Testis (tissue), 3 donors: ENCODE measurements around the gene TNKS1BP1. TPM values are rescaled to one million over a fixed set of nuclear protein-coding genes. Genes with fewer than 3 reads are reported as not detected.

ENCODE experiments used
- DNase-seq: peaks from one replicate; pipeline ENCODE4 v3.0.0-alpha.2; 2019
- H3K27ac ChIP-seq, 2 donors: fragments of 200-600 bp; sonication (generic); one replicate each; pipeline ENCODE4 v1.5.1; 2019
- H3K27me3 ChIP-seq: fragments of 200-600 bp; sonication (generic); one replicate; pipeline ENCODE4 v1.5.1; 2019
- H3K36me3 ChIP-seq: fragments of 200-600 bp; sonication (generic); one replicate; pipeline ENCODE4 v1.5.1; 2017; ENCODE audit warnings: low read depth; ENCODE audit errors: missing control alignments
- H3K4me1 ChIP-seq: fragments of 200-600 bp; sonication (generic); one replicate; pipeline ENCODE4 v1.5.1; 2019
- H3K4me3 ChIP-seq, 2 donors: fragments of 200-600 bp; sonication (generic); one replicate each; pipeline ENCODE4 v1.5.1; 2017 to 2019
- H3K9me3 ChIP-seq: fragments of 200-600 bp; sonication (generic); one replicate; pipeline ENCODE4 v1.5.1; 2017
- CTCF ChIP-seq, 3 experiments: fragments of 450-650 bp in 2 of 3; fragments of 200-600 bp in 1 of 3; sonication (generic) in 1 of 3; IDR thresholded peaks; one replicate each; pipeline ENCODE4 v1.5.1; 2016 to 2019; ENCODE audit warnings: antibody characterized with exemption in 3 of 3, mild to moderate bottlenecking in 2 of 3, moderate library complexity in 1 of 3
- POLR2A ChIP-seq: fragments of 450-650 bp; IDR thresholded peaks from one replicate; pipeline ENCODE4 v1.6.1; 2017; ENCODE audit warnings: antibody characterized with exemption, mild to moderate bottlenecking, moderate library complexity
- WGBS, 2 donors: methylation state at CpG; one replicate each; pipeline ENCODE4 v1.1.5; 2018; 5-methylcytosine and 5-hydroxymethylcytosine counted together
- intact Hi-C: fragments of 100-400 bp; cut with DNase I; formaldehyde crosslinking; loops from one replicate; pipeline ENCODE4 v1.15.1; 2023; ENCODE audit warnings: low total_unique reads
- polyA plus RNA-seq: library from polyadenylated mRNA; stranded (reverse); fragments of 350-450 nt; fragmentation: Illumina TruSeq; extraction: RNeasy Lipid Tissue Mini Kit (QIAGEN cat#74804); gene quantifications from one replicate; pipeline ENCODE4 v1.2.3, GENCODE V29; 2014; ENCODE audit warnings: low read depth, low replicate concordance; ENCODE audit not compliant: insufficient read depth
- total RNA-seq, 2 donors: library from RNA; depleted of rRNA; stranded (reverse); fragments of >200 nt; gene quantifications; one replicate each; pipeline ENCODE4 v1.2.3, GENCODE V29; 2016

Gene TNKS1BP1
- total and polyA plus RNA-seq, 3 donors from 2014 or later = 62.3 to 99.4 (median 85.2) TPM

DNA sequence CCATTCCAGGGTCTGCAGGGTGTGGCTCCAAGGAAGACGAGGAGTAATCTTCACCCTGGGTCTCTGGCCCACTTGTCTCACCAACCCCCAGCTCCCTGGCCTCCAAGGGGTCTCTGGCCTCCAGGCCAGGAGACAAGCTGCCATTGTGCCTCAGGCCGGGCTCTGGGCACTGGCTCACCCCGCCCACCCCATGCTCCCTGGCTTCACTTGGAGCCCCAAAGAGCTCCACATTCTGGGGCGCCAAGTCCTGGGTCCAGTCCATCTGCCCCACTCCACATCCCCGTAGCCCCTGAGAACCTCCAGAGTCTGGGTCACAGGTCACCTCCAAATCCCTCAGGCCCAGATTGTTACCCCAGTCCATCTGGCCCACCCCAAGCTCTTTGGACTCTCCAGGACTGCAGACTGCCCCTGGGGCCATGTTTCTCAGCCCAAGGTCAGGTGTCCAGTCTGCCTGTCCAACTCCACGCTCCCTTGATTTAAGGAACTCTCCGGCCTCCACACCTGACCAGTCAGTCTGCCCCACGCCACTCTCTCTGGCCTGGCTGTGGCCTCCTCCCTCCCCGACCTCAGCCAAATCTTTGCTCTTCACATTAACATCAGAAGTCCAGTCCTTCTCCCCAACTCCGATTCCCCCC is 16.2 kb downstream of the TNKS1BP1 start:
- Histone ChIP-seq H3K36me3 (no peaks in the 10 kb centered on the region), H3K27ac (no peak overlapping the region), H3K4me3 (no peak overlapping the region), H3K27me3 (no peaks in the 10 kb centered on the region), H3K4me1 (peaks cover 73% of the 10 kb centered on the region), H3K9me3 (no peaks in the 10 kb centered on the region)
- DNase-seq = no peak
- TF ChIP-seq POLR2A (no peak), CTCF (IDR thresholded peaks at IDR 0.05) (no peak)
- WGBS, 2 donors = 84 to 91% methylated on average over 10 of the region's 10 CpGs
- intact Hi-C loops = no loop called here

- WGBS, 2 donors = 56 to 60% methylated on average over 7 of the region's 7 CpGs
- H3K4me1 ChIP-seq = peaks cover 65% of the 10 kb centered on the region
- H3K27me3 ChIP-seq = no peaks in the 10 kb centered on the region
- no peak overlapping the region for H3K4me3 ChIP-seq
- no peaks in the 10 kb centered on the region for H3K9me3 ChIP-seq
- TF ChIP-seq CTCF (IDR thresholded peaks at IDR 0.05) (no peak), POLR2A (no peak)
- DNase-seq = no peak
- no peaks in the 10 kb centered on the region for H3K36me3 ChIP-seq
- intact Hi-C loops = no loop called here
- H3K27ac ChIP-seq = no peak overlapping the region
Observed at GRCh38 chr11:57307666-57308270, 17.0 kb downstream of the TNKS1BP1 start.

GRCh38 chr11:57306940-57307565 is 17.7 kb downstream of the TNKS1BP1 start:
- WGBS, 2 donors = 71 to 76% methylated on average over 9 of the region's 9 CpGs
- H3K4me3 ChIP-seq = no peak overlapping the region
- intact Hi-C loops = no loop called here
- no peak overlapping the region for H3K27ac ChIP-seq
- no peak for DNase-seq
- TF ChIP-seq POLR2A (no peak), CTCF (IDR thresholded peaks at IDR 0.05) (no peak)
- no peaks in the 10 kb centered on the region for H3K9me3 ChIP-seq
- peaks cover 58% of the 10 kb centered on the region for H3K4me1 ChIP-seq
- no peaks in the 10 kb centered on the region for H3K27me3 ChIP-seq
- no peaks in the 10 kb centered on the region for H3K36me3 ChIP-seq

GRCh38 chr11:57306161-57306876 is 18.4 kb downstream of the TNKS1BP1 start:
- H3K36me3 ChIP-seq = no peaks in the 10 kb centered on the region
- H3K4me3 ChIP-seq = no peak overlapping the region
- H3K9me3 ChIP-seq = no peaks in the 10 kb centered on the region
- TF ChIP-seq POLR2A (no peak), CTCF (IDR thresholded peaks at IDR 0.05) (no peak)
- DNase-seq = no peak
- H3K4me1 ChIP-seq = peaks cover 51% of the 10 kb centered on the region
- intact Hi-C loops = no loop called here
- no peaks in the 10 kb centered on the region for H3K27me3 ChIP-seq
- 65 to 71% methylated on average over 15 of the region's 15 CpGs for WGBS, 2 donors
- no peak overlapping the region for H3K27ac ChIP-seq
